Fibroblast of lung (primary cell): ENCODE results near the gene ANKRD40CL.

Experiments used
- CTCF ChIP-seq, 2 donors: IDR thresholded peaks in 1 of 2; conservative IDR thresholded peaks in 1 of 2; 1 replicate in 1 of 2; 2 replicates in 1 of 2; pipeline ENCODE4 v1.5.1; 2011 to 2012; ENCODE audit warnings: low read length in 2 of 2, control low read depth in 1 of 2, inconsistent platforms in 1 of 2, low read depth in 1 of 2, mild to moderate bottlenecking in 1 of 2
- EZH2 ChIP-seq: IDR thresholded peaks from 2 replicates; pipeline ENCODE4 v1.5.1; 2012; ENCODE audit warnings: low read length, control low read depth, mild to moderate bottlenecking; ENCODE audit errors: missing control alignments

GRCh38 chr17:50794361-50794760 lies 27.0 kb upstream of the ANKRD40CL start:
- TF ChIP-seq CTCF (conservative IDR thresholded peaks at IDR 0.05 in 1 of 2, IDR thresholded peaks at IDR 0.05 in 1 of 2; ENCODE audit: low read depth in 1 of 2, low read length in 2 of 2) (no peak), EZH2 (no peak)
